Measurements from ENCODE around the gene MAPKAP1.

The MAPKAP1 gene

DNA sequence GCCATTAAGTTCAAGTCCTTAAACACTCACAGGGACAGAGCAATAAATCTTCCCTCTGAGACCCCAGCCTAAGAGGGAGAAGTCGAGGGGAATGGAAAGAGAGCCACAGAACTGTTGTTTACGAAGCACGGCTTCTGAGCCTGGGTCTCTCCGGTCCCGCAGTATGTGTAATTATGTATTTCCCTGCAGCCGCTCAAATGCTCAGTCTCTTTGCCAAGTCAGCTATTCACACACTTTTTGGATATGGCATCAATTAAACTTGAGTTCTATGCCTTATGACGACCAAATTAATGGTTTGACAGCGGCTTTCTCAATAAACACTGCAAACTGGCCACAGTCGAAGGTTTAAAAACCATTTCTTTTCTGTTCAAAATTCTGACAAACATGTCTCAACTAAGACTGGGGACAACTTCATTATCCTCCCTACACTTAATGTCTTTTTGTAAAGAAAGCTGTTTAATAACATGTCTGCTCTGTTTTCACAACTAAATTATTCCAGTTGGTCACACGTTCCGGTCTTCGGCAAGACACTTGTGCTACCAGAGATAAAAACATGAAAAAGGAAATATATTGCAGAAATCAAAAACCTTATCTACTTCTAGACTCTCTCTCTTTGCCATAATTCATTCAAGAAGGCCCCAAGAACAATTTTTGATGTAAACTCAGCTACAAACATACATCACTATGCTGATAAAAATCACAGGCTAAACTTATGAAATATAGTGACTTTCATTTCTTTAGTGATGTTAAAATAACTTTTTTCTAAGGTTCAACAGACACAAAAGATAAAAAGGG lies 242.2 kb downstream of the MAPKAP1 start:
- Histone ChIP-seq H3K27me3 (ENCODE audit: control insufficient read depth, insufficient read depth, low read length) (no peaks in the 10 kb centered on the region), H3K4me3 (ENCODE audit: low read length) (no peak overlapping the region), H3K4me1 (ENCODE audit: control insufficient read depth, insufficient read depth, low read length) (no peaks in the 10 kb centered on the region), H3K36me3 (ENCODE audit: control insufficient read depth, insufficient read depth, low read length) (peaks cover 3% of the 10 kb centered on the region), H3K27ac (ENCODE audit: low read depth, low read length) (no peak overlapping the region), H3K9ac (ENCODE audit: low read length) (no peak overlapping the region)

DNA sequence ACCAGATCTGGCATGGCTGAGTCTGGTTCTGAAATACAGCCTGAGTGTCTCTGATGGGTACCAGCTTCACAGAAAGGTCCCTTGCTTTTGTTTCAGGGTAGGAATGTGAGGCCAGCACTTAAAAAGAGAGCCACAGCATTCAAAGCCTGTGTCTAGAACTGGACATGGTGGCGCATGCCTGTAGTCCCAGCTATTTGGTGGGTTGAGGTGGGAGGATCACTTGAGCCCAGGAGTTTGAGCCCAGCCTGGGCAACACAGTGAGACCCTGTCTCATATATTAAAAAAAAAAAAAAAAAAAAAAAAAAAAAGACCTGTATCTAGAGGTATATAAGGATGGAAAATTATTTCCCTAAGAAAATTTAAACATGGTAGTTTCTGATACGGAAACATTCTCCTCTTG lies 243.1 kb downstream of the MAPKAP1 start:
- H3K4me1 ChIP-seq (ENCODE audit: control insufficient read depth, insufficient read depth, low read length), result no peaks in the 10 kb centered on the region
- no peaks in the 10 kb centered on the region for H3K27me3 ChIP-seq (ENCODE audit: control insufficient read depth, insufficient read depth, low read length)
- H3K4me3 ChIP-seq (ENCODE audit: low read length), result no peak overlapping the region
- no peak overlapping the region for H3K9ac ChIP-seq (ENCODE audit: low read length)
- no peak overlapping the region for H3K27ac ChIP-seq (ENCODE audit: low read depth, low read length)
- peaks cover 3% of the 10 kb centered on the region for H3K36me3 ChIP-seq (ENCODE audit: control insufficient read depth, insufficient read depth, low read length)

DNA sequence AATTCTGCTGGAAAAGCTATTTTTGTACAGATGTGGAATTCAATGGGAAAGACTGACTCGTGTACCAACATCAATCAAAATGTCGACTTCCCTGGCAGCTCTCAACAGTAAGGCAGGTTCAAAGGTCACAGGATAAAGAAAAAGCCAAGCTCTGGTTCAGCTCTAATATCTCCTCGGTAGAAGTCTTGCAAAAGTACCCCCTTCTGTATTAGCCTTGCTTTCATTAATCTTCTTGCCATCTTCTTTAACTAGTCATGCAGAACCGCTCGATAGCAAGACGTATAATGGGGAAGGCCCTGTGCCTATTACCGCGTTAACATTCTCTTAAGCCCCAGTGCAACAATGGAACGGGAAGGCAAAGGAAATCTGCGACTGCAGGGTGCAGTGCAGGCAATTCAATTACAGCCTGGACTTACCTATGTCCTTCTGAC lies 244.1 kb downstream of the MAPKAP1 start:
- Histone ChIP-seq H3K27ac (ENCODE audit: low read depth, low read length) (no peak overlapping the region), H3K9ac (ENCODE audit: low read length) (no peak overlapping the region), H3K4me1 (ENCODE audit: control insufficient read depth, insufficient read depth, low read length) (no peaks in the 10 kb centered on the region)

DNA sequence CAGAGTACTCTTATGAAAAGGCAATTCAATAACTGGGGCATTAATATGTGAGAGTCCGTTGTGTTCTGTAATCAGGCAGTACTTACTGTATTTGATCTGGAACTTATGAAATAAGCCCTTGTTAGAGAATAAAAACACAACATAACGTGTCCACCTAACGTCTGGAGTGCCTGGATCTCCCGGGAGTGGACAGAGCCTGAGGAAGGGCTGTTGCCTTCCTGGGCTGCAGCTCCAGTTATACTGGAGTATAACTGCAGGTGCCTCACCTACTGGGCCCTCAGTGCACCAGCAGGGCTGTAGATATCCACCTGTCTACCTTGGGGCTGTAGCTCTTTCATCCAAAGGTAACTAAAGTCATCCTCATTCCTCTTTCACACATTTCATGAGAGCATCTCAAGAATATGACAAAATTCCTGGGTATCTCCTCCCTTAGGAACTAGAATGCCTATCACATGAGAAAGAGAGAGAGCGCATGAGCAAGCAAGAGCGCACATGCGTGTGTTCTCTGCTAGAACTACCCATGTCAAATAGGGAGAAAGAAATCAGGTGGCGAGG lies 245.3 kb downstream of the MAPKAP1 start:
- H3K27ac ChIP-seq (ENCODE audit: low read depth, low read length), result peak overlapping the region; percentile 27
- no peak overlapping the region for H3K4me3 ChIP-seq (ENCODE audit: low read length)
- no peak overlapping the region for H3K9ac ChIP-seq (ENCODE audit: low read length)
- no peaks in the 10 kb centered on the region for H3K4me1 ChIP-seq (ENCODE audit: control insufficient read depth, insufficient read depth, low read length)
- peaks cover 3% of the 10 kb centered on the region for H3K36me3 ChIP-seq (ENCODE audit: control insufficient read depth, insufficient read depth, low read length)
- H3K27me3 ChIP-seq (ENCODE audit: control insufficient read depth, insufficient read depth, low read length), result no peaks in the 10 kb centered on the region

More for the DNA sequence above, 244.1 kb downstream of the MAPKAP1 start:
- H3K4me3 ChIP-seq (ENCODE audit: low read length), result no peak overlapping the region
- H3K27me3 ChIP-seq (ENCODE audit: control insufficient read depth, insufficient read depth, low read length), result no peaks in the 10 kb centered on the region
- H3K36me3 ChIP-seq (ENCODE audit: control insufficient read depth, insufficient read depth, low read length), result peaks cover 3% of the 10 kb centered on the region

DNA sequence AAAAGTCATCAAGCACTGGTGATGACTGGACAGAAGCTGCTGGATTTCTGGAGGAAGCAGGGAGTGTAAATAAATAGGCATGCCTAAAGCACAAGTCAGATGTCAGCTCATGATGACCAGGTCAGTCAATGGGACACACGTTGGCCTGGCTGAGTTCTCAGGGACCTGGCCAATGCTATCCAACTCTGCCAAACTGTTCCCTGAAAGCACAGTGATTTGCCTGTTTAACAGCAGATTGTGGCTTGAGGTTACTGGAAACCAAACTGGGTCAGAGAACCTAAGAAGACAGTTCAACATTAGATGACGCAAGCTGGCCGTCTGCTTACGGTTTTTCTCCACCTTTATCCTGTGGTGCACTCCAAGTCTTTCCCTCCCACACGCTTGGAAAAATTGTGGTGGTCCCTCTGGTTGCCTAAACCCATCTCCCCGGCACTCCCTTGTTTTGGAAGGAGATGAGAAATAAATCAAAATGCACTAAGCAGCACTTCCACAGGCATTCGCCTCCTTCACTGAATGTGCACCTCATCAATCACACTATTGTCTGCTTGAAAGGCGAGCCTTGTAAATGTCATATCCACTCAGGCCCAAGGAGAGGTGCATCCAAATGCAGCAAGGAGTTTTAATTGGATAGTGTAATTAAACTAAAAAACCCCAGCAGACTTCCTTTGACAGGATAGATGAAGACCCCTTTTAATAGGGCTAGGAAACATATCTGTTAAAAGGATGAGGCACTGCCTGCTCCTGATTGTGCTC lies 245.9 kb downstream of the MAPKAP1 start:
- Histone ChIP-seq H3K27ac (ENCODE audit: low read depth, low read length) (peak overlapping the region; percentile 27), H3K27me3 (ENCODE audit: control insufficient read depth, insufficient read depth, low read length) (no peaks in the 10 kb centered on the region), H3K36me3 (ENCODE audit: control insufficient read depth, insufficient read depth, low read length) (peaks cover 3% of the 10 kb centered on the region), H3K4me3 (ENCODE audit: low read length) (no peak overlapping the region), H3K9ac (ENCODE audit: low read length) (no peak overlapping the region), H3K4me1 (ENCODE audit: control insufficient read depth, insufficient read depth, low read length) (no peaks in the 10 kb centered on the region)

DNA sequence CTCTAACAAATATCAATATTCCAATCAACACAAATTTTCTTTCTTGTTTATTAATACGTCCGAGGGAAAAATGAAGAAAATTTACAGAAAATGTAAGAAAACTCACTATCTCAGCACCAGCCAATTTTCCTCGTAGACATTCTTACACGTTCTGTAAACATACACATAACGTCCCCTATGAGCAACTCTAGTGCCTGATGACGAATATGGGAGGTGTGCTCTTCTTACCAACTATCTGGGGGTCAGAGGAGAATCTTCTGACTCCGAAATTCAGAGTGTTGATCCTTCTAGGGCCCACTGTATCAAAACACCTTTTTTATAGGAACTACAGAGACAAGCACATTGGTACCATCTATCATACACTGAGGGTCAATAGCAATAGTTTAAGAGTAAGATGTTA lies 246.7 kb downstream of the MAPKAP1 start:
- Histone ChIP-seq H3K4me3 (ENCODE audit: low read length) (no peak overlapping the region), H3K36me3 (ENCODE audit: control insufficient read depth, insufficient read depth, low read length) (peaks cover 3% of the 10 kb centered on the region), H3K27me3 (ENCODE audit: control insufficient read depth, insufficient read depth, low read length) (no peaks in the 10 kb centered on the region), H3K4me1 (ENCODE audit: control insufficient read depth, insufficient read depth, low read length) (no peaks in the 10 kb centered on the region), H3K27ac (ENCODE audit: low read depth, low read length) (peak overlapping the region; percentile 11), H3K9ac (ENCODE audit: low read length) (no peak overlapping the region)

DNA sequence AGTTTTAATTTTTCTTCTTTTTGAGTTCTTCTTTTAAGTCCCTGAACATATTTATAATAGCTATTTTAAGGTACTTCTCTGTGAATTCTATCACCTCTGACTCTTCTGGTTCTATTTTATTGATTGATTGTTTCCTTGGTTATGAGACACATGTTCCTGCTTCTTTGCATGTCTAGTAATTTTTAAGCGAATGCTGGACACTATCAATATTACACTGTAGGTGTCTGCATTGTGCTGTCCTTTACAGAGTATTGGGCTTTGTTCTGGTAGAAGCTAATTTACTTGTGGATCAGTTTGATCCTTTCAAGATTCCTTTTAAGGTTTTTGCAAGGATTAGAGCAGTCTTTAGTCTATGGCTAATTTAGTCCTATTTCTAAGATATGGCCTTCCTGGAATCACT lies 249.7 kb downstream of the MAPKAP1 start:
- no peak overlapping the region for H3K4me3 ChIP-seq (ENCODE audit: low read length)
- H3K36me3 ChIP-seq (ENCODE audit: control insufficient read depth, insufficient read depth, low read length), result peaks cover 3% of the 10 kb centered on the region
- no peak overlapping the region for H3K27ac ChIP-seq (ENCODE audit: low read depth, low read length)
- no peaks in the 10 kb centered on the region for H3K27me3 ChIP-seq (ENCODE audit: control insufficient read depth, insufficient read depth, low read length)
- H3K9ac ChIP-seq (ENCODE audit: low read length), result no peak overlapping the region
- no peaks in the 10 kb centered on the region for H3K4me1 ChIP-seq (ENCODE audit: control insufficient read depth, insufficient read depth, low read length)

DNA sequence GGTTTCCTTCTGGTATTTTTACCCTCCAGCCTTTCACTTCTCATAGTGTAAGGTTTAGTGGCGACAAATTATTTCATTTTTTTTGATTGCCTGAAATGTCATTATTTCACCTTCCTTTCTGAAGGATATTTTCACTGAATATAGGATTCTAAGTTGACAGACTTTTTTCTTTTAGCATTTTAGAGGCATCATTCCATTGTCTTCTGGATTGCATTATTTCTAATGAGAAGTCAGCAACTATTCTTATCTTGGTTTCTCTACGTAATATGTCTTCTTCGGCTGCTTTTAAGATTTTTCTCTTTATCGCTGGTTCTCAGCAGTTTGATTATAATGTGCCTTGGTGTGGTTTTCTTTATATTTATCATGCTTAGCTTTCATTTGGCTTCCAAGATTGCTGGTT lies 251.1 kb downstream of the MAPKAP1 start:
- Histone ChIP-seq H3K27ac (ENCODE audit: low read depth, low read length) (no peak overlapping the region), H3K36me3 (ENCODE audit: control insufficient read depth, insufficient read depth, low read length) (no peaks in the 10 kb centered on the region)

DNA sequence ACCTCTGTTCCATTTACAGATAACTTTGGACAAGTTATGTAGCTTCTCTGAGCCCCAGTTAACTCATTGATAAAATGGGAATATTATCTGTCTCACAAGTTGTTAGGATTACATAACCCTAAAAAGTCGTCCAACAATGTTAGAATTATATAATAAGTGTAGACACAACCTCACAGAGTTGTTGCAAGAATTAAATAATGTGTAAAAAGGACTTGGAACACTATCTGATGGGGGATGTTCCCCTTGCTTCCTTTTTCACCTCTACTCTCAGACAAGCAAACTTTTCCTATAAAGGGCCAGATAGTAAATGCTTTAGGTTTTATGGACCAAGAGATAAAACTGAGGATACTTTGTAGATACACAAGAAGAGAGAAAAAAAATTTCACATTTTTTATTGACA lies 251.9 kb downstream of the MAPKAP1 start:
- Histone ChIP-seq H3K36me3 (ENCODE audit: control insufficient read depth, insufficient read depth, low read length) (no peaks in the 10 kb centered on the region), H3K4me1 (ENCODE audit: control insufficient read depth, insufficient read depth, low read length) (no peaks in the 10 kb centered on the region), H3K27ac (ENCODE audit: low read depth, low read length) (no peak overlapping the region), H3K9ac (ENCODE audit: low read length) (no peak overlapping the region), H3K27me3 (ENCODE audit: control insufficient read depth, insufficient read depth, low read length) (no peaks in the 10 kb centered on the region), H3K4me3 (ENCODE audit: low read length) (no peak overlapping the region)

More for the DNA sequence above, 251.1 kb downstream of the MAPKAP1 start:
- Histone ChIP-seq H3K9ac (ENCODE audit: low read length) (no peak overlapping the region), H3K4me3 (ENCODE audit: low read length) (no peak overlapping the region), H3K27me3 (ENCODE audit: control insufficient read depth, insufficient read depth, low read length) (no peaks in the 10 kb centered on the region), H3K4me1 (ENCODE audit: control insufficient read depth, insufficient read depth, low read length) (no peaks in the 10 kb centered on the region)

DNA sequence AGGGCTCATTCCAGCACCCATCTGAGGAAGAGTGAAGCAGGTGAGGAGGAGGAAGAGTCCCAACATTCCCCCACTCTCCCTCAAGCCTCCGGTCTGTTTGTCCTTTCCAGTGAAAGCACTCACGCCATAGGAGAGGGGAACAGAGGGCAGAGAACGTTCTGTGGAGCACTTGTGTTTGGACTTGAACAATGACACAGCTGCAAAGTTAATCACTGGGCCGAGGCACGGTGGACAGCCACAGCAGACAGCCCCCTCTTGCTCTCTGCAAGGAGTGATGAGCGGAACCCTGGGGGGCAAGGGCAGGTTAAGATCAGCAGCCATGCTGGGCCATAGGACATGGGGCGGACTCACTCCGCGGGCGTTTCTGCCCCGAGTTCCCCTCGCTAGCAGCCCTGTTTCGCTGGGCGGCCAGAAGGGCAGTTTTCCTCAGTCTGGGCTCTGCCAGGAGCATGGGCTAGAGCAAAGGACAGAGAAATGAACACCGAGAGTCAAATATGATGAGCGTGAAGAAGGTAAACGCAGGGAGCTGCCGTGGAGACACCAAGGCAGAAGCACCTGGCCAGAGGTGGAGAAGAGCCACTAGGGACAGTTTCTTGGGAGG lies 259.7 kb downstream of the MAPKAP1 start:
- H3K9ac ChIP-seq (ENCODE audit: low read length), result no peak overlapping the region
- no peaks in the 10 kb centered on the region for H3K36me3 ChIP-seq (ENCODE audit: control insufficient read depth, insufficient read depth, low read length)
- H3K4me3 ChIP-seq (ENCODE audit: low read length), result no peak overlapping the region
- no peaks in the 10 kb centered on the region for H3K4me1 ChIP-seq (ENCODE audit: control insufficient read depth, insufficient read depth, low read length)
- no peaks in the 10 kb centered on the region for H3K27me3 ChIP-seq (ENCODE audit: control insufficient read depth, insufficient read depth, low read length)
- H3K27ac ChIP-seq (ENCODE audit: low read depth, low read length), result no peak overlapping the region

DNA sequence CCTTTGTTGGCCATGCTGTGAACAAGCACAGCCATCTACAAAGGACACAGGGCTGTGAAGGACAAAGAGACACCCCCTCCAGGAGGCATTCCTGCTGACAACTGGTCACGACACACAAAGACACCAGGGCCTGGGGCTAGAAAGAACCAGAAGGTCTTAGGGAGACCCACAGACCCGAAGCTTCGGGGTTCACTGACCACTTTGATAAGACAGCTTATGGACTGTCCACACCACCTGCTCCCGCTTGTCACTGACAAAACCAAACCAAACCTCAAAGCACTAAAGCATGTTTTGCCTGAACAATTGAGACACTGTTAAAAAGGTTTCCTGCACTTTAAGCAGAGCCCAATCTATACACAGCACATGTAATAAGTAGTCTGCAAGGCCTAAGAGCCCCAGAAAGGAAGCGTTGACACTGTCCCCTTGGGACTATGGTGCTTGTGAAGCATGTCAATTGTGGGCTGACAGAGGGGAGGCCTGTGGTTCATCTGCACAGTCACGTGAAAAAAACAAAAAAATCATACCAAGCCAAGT lies 260.4 kb downstream of the MAPKAP1 start:
- H3K4me1 ChIP-seq (ENCODE audit: control insufficient read depth, insufficient read depth, low read length), result no peaks in the 10 kb centered on the region
- H3K9ac ChIP-seq (ENCODE audit: low read length), result no peak overlapping the region
- H3K36me3 ChIP-seq (ENCODE audit: control insufficient read depth, insufficient read depth, low read length), result no peaks in the 10 kb centered on the region
- no peak overlapping the region for H3K27ac ChIP-seq (ENCODE audit: low read depth, low read length)
- H3K4me3 ChIP-seq (ENCODE audit: low read length), result no peak overlapping the region
- no peaks in the 10 kb centered on the region for H3K27me3 ChIP-seq (ENCODE audit: control insufficient read depth, insufficient read depth, low read length)

DNA sequence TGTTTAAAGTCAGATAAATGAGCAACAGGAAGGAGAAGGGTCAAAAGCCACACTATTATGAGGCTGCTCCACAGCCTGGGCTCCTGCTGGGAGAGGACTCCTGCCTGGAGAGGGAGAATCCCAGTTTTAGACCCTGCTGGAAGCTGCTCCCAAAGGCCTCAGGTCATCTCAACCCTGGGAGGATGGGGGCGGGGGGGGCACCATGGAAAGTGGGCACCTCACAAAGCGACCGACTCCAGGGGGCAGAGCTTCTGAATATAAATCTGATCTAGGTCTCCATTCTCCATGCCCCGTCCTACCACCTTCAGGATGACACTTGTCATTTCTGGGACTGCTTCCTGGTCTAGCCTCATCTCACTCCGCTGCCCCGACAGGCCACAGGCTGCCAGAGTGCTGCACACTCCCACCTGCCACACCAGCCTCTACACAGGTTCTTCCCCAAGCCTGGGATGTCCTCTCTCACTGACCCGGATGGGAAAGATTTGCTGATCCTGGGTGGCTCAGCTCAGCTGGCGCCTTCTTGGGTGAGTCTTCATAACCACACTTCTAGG lies 262.0 kb downstream of the MAPKAP1 start:
- no peak overlapping the region for H3K4me3 ChIP-seq (ENCODE audit: low read length)

More for the DNA sequence above, 262.0 kb downstream of the MAPKAP1 start:
- no peak overlapping the region for H3K9ac ChIP-seq (ENCODE audit: low read length)
- no peaks in the 10 kb centered on the region for H3K4me1 ChIP-seq (ENCODE audit: control insufficient read depth, insufficient read depth, low read length)
- H3K36me3 ChIP-seq (ENCODE audit: control insufficient read depth, insufficient read depth, low read length), result peaks cover 6% of the 10 kb centered on the region
- H3K27ac ChIP-seq (ENCODE audit: low read depth, low read length), result no peak overlapping the region
- H3K27me3 ChIP-seq (ENCODE audit: control insufficient read depth, insufficient read depth, low read length), result no peaks in the 10 kb centered on the region
